Measurements from ENCODE around the gene TEKT3. TPM values are rescaled to one million over a fixed set of nuclear protein-coding genes. Genes with fewer than 3 reads are reported as not detected.

The TEKT3 gene
- total RNA-seq, 2 experiments from 2014 or later, result not detected

GRCh38 chr17:15335446-15335845 lies 6.0 kb downstream of the TEKT3 start:
- no peaks in the 10 kb centered on the region for H4K20me1 ChIP-seq (ENCODE audit: insufficient read depth, low read length)
- POLR2A ChIA-PET, result no interaction called here
- no peaks in the 10 kb centered on the region for H3K79me2 ChIP-seq (ENCODE audit: insufficient read depth, low read depth, low read length)
- no TSS peak for BruUV-seq (replicated peaks)
- H3K9me3 ChIP-seq (ENCODE audit: low read length), result no peaks in the 10 kb centered on the region
- H3K9me2 ChIP-seq (ENCODE audit: insufficient read depth, low read length), result no peaks in the 10 kb centered on the region
- H3K4me2 ChIP-seq (ENCODE audit: low read length), result no peak overlapping the region
- TF ChIP-seq EZH2phosphoT487 (IDR thresholded peaks at IDR 0.05; ENCODE audit: borderline replicate concordance, low read depth, low read length), result no peak
- no peak for TF ChIP-seq CTCF (conservative IDR thresholded peaks at IDR 0.05; ENCODE audit: low read length)
- no peaks in the 10 kb centered on the region for H3K4me1 ChIP-seq (ENCODE audit: insufficient read depth, low read length, poor library complexity, severe bottlenecking)
- intact Hi-C loops (cut with micrococcal nuclease; ENCODE audit: unreplicated experiment), result no loop called here
- DNase-seq (ENCODE audit: low spot score), result no peak
- no peak overlapping the region for H3K27ac ChIP-seq (ENCODE audit: low read depth, low read length, poor library complexity, severe bottlenecking)
- no peaks in the 10 kb centered on the region for H3K36me3 ChIP-seq (ENCODE audit: insufficient read depth, low read length)
- no peak overlapping the region for H2AFZ ChIP-seq (ENCODE audit: low read length)
- CTCF ChIA-PET (ENCODE audit: unreplicated experiment), result no interaction called here
- no peak overlapping the region for H3K4me3 ChIP-seq (ENCODE audit: low read depth, low read length, poor library complexity, severe bottlenecking)

- intact Hi-C loops (cut with micrococcal nuclease; ENCODE audit: unreplicated experiment), result no loop called here
- no peaks in the 10 kb centered on the region for H4K20me1 ChIP-seq (ENCODE audit: insufficient read depth, low read length)
- H3K36me3 ChIP-seq (ENCODE audit: insufficient read depth, low read length), result no peaks in the 10 kb centered on the region
- TF ChIP-seq EZH2phosphoT487 (IDR thresholded peaks at IDR 0.05; ENCODE audit: borderline replicate concordance, low read depth, low read length) (no peak), CTCF (conservative IDR thresholded peaks at IDR 0.05; ENCODE audit: low read length) (no peak)
- no peak overlapping the region for H3K4me3 ChIP-seq (ENCODE audit: low read depth, low read length, poor library complexity, severe bottlenecking)
- H3K4me1 ChIP-seq (ENCODE audit: insufficient read depth, low read length, poor library complexity, severe bottlenecking), result no peaks in the 10 kb centered on the region
- ChIA-PET POLR2A (no interaction called here), CTCF (ENCODE audit: unreplicated experiment) (no interaction called here)
- H3K27ac ChIP-seq (ENCODE audit: low read depth, low read length, poor library complexity, severe bottlenecking), result no peak overlapping the region
- H3K9me3 ChIP-seq (ENCODE audit: low read length), result no peaks in the 10 kb centered on the region
- DNase-seq (ENCODE audit: low spot score), result no peak
- BruUV-seq (replicated peaks), result no TSS peak
- H3K4me2 ChIP-seq (ENCODE audit: low read length), result no peak overlapping the region
- no peaks in the 10 kb centered on the region for H3K79me2 ChIP-seq (ENCODE audit: insufficient read depth, low read depth, low read length)
- H3K9me2 ChIP-seq (ENCODE audit: insufficient read depth, low read length), result no peaks in the 10 kb centered on the region
- no peak overlapping the region for H2AFZ ChIP-seq (ENCODE audit: low read length)
These were observed 7.1 kb downstream of the TEKT3 start for GRCh38 chr17:15334266-15334665.

- no peak overlapping the region for H2AFZ ChIP-seq (ENCODE audit: low read length)
- no peak for TF ChIP-seq EZH2phosphoT487 (IDR thresholded peaks at IDR 0.05; ENCODE audit: borderline replicate concordance, low read depth, low read length)
- no peak for TF ChIP-seq CTCF (conservative IDR thresholded peaks at IDR 0.05; ENCODE audit: low read length)
- no peak overlapping the region for H3K4me3 ChIP-seq (ENCODE audit: low read depth, low read length, poor library complexity, severe bottlenecking)
- POLR2A ChIA-PET, result interaction anchor here (0.6 kb wide), 1 partner anchor 1070 kb away, joined by 3 read pairs; no protein-coding TSS in a partner anchor
- no TSS peak for BruUV-seq (replicated peaks)
- H3K4me1 ChIP-seq (ENCODE audit: insufficient read depth, low read length, poor library complexity, severe bottlenecking), result no peaks in the 10 kb centered on the region
- no peaks in the 10 kb centered on the region for H3K9me2 ChIP-seq (ENCODE audit: insufficient read depth, low read length)
- intact Hi-C loops (cut with micrococcal nuclease; ENCODE audit: unreplicated experiment), result no loop called here
- H3K9me3 ChIP-seq (ENCODE audit: low read length), result no peaks in the 10 kb centered on the region
- no peak for DNase-seq (ENCODE audit: low spot score)
- no peak overlapping the region for H3K27ac ChIP-seq (ENCODE audit: low read depth, low read length, poor library complexity, severe bottlenecking)
- CTCF ChIA-PET (ENCODE audit: unreplicated experiment), result no interaction called here
- no peak overlapping the region for H3K4me2 ChIP-seq (ENCODE audit: low read length)
- no peaks in the 10 kb centered on the region for H3K36me3 ChIP-seq (ENCODE audit: insufficient read depth, low read length)
- no peaks in the 10 kb centered on the region for H4K20me1 ChIP-seq (ENCODE audit: insufficient read depth, low read length)
- H3K79me2 ChIP-seq (ENCODE audit: insufficient read depth, low read depth, low read length), result no peaks in the 10 kb centered on the region
These were observed 9.1 kb downstream of the TEKT3 start for GRCh38 chr17:15332338-15332737.
